Colon (tissue), 2 donors: ENCODE data around the gene CYP20A1.
A peak's percentile ranks its signal among the peaks of the same experiment; 100 is the strongest.
"Not testable (repeated sequence)": the region's sequence is repeated elsewhere in the genome, so short reads cannot be mapped to it uniquely, and the experiment has no call there.

Source experiments
- FAIRE-seq: peaks from 2 replicates; lab custom pipeline; 2012; peaks lifted over from hg19 to GRCh38; lab: Jason Lieb, UNC
- donor health status: control.
- donor health status: control.

Gene CYP20A1, protein sequence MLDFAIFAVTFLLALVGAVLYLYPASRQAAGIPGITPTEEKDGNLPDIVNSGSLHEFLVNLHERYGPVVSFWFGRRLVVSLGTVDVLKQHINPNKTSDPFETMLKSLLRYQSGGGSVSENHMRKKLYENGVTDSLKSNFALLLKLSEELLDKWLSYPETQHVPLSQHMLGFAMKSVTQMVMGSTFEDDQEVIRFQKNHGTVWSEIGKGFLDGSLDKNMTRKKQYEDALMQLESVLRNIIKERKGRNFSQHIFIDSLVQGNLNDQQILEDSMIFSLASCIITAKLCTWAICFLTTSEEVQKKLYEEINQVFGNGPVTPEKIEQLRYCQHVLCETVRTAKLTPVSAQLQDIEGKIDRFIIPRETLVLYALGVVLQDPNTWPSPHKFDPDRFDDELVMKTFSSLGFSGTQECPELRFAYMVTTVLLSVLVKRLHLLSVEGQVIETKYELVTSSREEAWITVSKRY

DNA sequence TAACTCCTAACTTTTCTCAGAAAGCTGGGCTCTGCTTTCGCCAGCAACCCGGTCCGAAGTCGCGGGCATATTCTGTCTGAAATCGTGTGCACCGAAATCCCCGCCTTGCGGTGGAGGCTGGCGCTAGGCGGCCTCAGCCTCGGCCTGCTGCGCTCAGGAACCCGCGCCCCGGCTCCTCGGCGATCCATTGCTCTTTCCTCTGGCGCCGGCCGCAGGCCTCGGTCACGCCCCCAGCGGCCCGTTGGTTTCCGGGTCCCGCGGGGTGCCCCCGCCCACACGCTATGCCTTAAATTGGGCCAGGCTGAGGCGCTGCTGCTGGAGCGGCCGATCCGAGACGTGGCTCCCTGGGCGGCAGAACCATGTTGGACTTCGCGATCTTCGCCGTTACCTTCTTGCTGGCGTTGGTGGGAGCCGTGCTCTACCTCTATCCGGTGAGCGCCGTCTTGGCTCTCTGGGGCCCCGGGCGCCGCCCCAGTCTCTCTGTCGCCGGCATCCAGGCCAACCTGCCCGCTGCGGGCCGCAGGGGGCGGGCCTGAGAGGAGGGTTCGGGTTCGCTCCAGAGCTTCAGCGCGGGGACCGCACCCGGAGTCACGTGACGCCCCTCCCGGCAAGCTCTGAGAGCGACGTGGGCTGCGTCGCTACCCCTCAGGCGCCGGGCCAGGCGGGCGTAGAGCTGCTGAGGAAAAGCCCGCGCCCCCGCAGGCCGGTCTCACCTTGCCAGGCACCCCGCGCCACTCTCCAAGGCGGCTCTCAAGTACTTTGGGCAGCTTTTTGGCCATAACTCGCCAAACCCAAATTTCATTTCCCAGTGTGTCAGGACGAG is at the start of gene CYP20A1:
Gene CYP20A1 (plus strand): TSS at position 315 of the 823 bp plus-strand sequence. CDS start 45 bp downstream, at position 360.
- no peak for FAIRE-seq

DNA sequence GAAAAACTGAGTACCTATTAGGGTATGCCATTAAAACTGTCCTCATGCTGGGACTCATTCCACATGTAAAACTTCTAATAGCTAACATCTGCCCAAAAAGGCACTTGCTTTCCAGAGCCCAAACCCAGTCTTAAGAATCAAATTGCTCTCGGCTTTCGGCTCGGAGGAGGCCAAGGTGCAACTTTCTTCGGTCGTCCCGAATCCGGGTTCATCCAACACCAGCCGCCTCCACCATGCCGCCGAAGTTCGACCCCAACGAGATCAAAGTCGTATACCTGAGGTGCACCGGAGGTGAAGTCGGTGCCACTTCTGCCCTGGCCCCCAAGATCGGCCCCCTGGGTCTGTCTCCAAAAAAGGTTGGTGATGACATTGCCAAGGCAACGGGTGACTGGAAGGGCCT is 48.3 kb upstream of the CYP20A1 start:
- not testable (repeated sequence) for FAIRE-seq

DNA sequence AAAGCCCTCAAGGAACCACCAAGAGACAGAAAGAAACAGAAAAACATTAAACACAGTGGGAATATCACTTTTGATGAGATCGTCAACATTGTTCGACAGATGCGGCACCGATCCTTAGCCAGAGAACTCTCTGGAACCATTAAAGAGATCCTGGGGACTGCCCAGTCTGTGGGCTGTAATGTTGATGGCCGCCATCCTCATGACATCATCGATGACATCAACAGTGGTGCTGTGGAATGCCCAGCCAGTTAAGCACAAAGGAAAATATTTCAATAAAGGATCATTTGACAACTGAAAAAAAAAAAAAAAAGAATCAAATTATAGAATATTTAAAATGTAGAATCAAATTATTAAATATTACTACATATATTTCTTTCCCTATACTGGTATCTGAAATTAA is 47.8 kb upstream of the CYP20A1 start:
- peak; percentile 62 for FAIRE-seq

DNA sequence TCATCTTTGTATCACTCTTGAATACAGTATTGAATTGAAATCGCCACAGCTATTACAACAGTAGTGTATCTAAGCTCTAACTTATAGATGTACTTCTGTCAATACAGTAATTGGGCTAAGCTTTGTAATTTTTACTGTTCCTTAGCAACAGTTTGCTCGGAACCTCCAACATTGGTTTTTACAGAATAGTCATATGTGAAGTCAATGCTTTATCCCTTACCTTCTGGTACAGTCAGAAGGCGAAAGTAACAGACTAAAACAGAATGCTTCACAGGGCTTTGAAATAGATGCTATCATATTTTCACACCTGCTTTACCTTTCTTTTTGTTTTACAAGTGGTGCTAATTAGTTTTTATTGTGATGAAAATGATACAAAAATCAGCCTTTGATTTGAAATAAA is 46.9 kb upstream of the CYP20A1 start:
- FAIRE-seq: no peak

DNA sequence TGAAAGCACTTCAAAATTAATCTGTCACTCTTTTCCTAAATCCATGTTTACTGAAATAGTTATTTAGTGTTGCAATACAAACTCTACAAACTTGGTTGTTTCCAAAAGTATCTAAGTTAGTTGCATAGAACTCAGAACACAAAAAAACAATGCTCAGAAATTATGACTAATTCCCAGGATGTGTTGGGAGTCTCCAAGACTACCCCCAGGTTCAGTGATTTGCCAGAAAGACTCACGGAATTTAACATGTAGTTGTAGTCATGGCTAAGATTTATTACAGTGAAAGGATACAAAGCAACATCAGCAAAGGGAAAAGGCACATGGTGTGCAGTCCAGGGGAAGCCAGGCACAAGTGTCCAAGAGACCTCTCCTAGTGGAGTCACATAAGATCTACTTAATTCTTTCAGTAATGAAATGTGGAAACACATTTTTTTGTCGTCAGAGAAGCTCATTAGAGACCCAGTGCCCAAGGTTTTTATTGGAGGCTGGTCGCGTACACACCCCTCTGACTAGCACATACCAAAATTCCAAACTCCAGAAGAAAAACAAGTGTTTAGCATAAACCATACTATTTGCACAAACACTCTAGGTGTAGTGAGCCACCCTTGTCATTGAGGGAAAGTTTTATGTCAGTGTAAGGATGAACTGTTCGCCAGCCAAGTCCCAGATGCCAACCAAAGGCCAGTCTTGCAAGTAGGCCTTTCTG is 43.3 kb upstream of the CYP20A1 start:
- no peak for FAIRE-seq

DNA sequence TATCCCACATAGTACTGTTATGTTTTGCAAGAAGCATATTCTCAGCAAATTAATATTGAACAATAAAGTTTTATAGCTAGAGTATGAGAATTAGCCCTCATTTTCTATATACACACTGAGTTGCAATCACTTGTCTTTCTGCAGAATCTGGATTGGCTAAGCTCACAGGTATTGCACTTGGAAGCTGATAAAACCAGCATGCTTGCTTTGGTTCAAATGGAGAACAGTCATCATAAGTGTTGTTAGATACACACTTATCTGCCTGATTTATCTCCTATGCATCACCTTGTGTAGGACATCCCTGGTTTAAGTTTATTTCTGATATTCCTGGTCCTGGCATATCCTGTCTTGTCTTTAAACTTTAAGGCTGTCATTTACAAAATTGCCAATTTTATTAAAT is 38.0 kb upstream of the CYP20A1 start:
- FAIRE-seq: no peak

DNA sequence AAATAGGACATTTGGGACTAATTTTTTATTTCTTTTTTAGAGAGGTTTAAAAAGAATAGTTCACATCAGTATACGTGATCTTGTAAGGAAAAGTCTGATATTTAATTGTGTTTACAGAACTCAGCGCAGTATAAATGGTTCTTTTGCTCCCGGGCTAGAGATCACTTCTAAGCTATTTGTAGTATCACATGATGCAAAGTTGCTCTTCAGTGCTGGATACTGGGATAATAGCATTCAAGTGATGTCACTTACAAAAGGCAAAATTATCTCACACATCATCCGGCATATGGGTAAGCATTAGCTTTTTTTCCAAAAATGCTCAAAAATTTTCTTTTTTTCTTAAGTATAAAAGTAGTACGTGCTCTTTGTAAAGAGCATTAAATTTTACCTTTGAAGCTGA is 37.4 kb upstream of the CYP20A1 start:
- no peak for FAIRE-seq

DNA sequence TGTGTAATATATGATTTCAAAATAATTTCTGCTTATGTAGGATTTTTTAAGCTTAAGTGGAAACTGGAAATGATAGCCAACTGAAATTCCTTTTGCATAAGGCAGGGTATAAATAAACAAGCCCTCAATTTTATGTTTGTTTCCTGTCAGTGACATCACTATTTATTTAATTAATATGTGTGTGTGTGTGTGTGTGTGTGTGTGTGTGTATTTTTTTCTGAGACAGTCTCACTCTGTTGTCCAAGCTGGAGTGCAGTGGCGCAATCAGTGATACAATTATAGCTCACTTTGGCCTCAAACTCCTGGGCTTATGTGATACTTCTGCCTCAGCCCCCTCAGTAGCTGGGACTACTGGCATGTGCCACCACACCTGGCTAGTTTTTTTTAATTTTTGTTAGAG is 29.3 kb upstream of the CYP20A1 start:
- FAIRE-seq: no peak

DNA sequence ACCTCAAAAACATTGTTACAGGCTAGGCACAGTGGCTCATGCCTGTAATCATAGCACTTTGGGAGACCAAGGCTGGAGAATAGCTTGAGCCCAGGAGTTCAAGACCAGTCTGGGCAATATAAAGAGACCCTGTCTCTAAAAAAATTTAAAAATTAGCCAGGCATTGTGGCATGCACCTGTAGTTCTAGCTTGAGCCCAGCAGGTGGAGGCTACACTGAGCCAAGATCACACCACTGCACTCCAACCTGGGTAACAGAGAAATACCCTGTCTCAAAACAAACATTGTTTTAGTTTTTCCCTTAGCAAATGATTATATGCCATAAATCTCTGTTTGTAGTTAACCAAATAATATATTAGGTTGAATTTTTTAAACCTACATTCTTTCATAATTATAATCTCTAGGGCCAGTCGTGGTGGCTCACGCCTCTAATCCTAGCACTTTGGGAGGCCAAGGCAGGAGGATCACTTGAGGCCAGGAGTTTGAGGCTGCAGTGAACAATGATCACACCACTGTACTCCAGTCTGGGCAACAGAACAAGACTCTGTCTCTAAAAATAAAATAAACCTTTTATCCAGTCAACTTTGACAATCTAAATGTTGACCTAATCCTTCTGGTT is 13.3 kb upstream of the CYP20A1 start:
- FAIRE-seq: no peak

DNA sequence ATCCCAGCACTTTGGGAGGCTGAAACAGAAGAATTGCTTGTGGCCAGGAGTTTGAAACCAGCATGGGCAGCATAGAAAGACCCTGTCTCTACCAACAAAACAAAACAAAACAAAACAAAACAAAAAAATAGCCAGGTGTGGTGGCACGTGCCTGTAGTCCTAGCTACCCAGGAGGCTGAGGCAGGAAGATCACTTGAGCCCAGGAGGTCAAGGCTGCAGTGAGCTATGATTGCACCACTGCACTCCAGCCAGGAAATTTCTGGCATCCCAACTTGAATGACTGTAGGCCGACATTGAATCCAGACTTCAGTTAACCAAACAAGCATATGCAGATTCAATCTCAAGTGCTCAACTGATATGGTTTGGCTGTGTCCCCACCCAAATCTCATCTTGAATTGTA is 9.1 kb upstream of the CYP20A1 start:
- not testable (repeated sequence) for FAIRE-seq

DNA sequence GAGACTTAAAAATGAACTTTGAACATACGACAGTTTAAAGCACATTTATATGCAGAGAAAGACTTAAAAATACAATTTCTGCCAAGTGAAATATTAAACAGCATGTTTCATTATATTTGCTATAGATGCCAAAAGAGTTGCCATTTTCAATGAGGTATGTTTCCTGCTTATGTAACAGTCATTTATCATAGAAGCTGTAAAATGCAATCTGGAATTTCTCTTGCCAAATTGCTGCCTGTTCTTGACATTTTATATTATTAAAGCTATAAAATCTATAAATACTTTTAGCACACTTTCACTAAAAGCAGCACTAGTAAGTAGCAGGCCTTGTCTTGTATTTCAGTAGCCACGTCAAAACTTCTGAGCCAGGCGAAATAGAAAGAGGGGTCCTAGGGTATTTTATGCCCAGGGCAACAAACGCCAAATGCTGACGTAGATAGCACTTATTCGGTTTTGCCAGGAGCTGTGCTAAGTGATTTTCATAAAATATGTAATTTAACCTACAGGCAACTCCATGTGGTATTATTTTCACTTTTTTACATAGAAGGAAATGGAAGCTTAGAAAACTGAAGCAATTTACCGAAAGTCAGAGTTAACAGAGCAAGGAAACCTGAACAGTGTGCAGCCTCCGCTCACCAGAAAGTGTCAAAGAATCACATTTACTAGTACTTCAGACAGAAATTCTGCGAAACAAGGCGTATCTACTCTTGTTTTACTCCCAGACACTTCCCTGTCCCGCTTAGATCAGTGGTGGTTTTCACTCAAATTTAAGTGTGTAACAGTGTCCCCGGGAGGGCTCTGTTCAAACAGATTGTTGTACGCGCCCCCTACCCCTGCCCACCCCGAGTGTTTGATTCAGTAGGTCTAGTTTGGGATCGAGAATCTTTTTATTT is 1.2 kb upstream of the CYP20A1 start:
- no peak for FAIRE-seq

DNA sequence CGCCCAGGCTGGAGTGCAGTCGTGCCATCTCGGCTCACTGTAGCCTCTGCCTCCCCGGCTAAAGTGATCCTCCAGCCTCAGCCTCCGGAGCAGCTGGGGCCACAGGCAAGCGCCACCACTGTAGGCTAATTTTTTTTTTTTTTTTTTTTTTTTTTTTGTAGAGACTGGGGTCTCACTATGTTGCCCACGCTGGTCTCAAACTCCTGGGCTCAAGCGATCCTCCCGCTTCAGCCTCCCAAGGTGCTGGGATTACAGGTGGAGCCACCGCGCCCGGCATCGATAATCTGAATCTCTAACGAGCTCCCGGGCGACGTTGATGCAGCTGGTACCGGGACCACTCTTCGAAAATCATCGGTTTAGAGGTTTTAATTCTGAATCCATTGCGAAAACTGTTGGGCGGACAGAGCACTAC is 520 bp upstream of the CYP20A1 start:
- FAIRE-seq: no peak

DNA sequence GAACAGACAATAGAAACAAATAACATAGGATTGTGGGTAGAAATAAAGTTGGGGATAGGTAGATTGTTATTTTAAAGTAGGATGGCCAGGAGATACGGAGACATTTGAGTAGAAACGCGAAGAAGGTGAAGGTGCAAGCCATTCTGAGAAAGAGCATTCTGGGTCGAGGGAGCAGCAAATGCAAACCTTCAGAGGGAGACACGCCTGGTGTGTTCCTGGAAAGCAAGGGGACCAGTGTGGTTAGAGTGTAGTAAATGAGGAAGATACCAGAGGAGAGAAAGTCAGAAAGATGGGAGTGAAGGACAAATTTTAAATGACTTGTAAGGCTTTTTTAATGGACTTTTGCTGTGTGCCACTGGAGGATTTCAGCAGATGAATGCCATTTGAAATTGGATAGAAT is 1.7 kb downstream of the CYP20A1 start:
- no peak for FAIRE-seq

DNA sequence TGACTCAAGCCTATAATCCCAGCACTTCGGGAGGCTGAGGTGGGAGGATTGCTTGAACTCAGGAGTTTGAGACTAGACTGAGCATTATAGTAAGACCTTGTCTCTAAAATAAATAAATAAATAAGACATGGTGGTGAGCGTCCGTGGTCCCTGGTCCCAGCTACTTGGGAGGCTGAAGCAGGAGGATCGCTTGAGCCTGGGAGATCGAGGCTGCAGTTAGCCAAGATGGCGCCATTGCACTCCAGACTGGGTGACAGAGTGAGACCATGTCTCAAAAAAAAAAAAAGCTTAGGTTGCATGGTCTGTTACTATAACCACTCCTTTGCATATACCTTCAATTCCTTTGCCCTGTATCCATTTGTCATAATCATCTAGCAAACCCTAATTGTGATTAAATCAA is 3.7 kb downstream of the CYP20A1 start:
- FAIRE-seq: no peak

DNA sequence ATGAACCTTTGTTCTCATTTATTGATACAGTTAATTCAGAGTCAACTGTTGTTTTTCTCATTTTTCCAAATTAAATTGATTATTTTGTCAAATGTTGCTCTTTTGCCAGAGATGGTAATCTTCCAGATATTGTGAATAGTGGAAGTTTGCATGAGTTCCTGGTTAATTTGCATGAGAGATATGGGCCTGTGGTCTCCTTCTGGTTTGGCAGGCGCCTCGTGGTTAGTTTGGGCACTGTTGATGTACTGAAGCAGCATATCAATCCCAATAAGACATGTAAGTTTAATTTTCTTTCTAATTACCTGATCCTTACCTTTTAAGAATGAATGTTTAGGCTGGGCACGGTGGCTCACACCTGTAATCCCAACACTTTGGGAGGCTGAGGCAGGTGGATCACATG is 7.8 kb downstream of the CYP20A1 start:
- FAIRE-seq: no peak

DNA sequence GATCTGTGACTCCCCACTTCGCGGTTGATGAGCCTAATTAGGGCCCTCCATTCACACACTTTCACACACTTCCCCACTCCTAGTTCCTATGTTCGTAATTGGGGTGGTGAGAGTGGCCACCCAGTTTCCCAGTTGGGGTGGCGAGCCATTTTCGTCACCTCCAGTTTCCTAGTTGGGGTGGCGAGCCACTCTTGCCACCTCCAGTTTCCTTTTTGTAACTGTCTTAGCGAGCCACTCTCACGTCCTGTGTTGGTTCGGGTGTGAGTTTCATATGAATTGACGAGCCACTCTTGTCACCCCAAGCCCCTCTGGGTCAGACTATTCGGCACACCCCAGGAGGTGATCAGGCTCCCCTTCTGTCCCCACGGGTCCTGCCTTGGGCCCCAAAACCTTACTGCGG is 14.0 kb downstream of the CYP20A1 start:
- no peak for FAIRE-seq

DNA sequence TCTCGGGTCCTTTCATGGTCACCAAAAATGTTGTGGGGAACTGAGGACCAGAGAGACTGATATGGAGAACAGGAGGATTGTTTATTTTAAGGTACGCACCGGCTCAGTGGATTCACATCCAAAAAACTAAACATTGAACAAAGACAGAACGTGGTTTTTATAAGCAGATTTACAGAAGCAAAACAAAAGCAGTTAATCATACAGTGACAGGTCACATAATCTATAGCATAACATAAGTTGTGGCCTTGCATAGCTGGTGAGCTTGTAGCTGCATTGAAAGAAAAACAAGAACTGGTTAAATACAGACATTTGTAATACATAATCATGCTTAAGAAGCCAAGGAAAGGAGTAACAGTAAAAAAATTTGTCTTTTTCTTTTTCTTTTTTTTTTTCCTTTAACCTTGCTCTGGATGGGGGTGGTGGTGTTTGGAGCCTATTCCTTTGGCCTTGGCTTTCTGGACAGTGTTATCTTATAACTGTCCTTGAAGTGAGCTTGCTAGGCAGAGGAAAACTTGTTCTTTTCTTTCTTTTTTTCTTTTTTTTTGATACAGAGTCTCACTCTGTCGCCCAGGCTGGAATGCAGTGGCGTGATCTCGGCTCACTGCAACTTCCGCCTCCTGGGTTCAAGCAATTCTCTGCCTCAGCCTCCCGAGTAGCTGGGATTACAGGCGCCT is 14.7 kb downstream of the CYP20A1 start:
- FAIRE-seq: not testable (repeated sequence)

DNA sequence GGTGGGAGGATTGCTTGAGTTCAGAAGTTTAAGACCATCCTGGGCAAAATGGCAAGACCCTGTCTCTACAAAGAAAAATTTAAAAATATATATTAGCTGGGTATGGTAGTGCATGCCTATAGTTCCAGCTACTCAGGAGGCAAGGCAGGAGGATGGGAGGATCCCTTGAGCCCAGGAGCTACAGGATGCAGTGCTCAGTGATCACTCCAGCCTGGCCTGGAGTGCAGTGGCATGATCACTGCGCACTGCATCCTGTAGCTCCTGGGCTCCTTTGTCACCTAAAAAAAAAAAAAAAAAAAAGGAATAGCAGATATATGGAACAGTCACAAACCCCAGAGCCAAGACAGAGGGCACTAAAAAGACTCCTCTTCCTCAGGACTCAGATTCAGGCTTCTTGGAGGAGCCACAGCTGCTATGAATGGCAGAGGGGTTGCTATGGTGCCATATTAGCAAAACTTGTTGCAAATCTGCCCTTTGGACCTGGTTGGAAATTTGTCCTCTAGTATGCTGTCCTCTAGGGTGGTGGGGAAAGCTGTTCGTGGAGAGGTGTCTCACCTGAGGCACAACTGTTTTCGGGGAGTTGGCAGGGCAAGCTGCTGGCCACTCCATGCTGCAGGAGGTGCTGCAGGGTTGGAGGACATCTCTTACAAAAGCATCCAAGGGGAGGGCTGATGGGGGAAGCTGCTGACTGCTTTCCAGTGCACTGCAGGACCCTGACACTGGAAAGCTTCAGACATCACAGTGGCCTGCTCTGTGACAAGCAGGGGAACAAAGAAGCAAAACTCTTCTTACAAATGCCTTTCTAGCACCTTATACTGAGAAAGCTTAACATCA is 22.7 kb downstream of the CYP20A1 start:
- FAIRE-seq: no peak

DNA sequence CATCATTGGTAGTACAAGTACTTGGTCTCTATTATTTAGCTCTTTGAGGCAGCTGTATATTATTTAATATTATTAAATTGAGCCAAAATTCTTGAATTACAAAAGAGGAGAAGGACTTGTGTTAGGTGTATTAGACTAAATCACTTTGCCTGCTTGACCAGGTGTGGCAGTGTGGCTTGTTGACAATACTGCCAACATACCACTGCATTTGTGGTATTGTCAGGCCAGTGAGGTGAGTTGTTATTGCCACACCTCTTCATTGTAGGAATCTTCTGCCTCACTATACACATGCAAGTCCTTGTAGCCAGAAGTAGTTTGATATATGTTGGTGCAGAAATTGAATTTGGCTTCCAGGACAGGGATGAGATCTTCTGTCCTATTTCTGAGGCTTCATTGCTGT is 40.5 kb downstream of the CYP20A1 start:
- no peak for FAIRE-seq
